Right ventricle myocardium superior (tissue), 1 donor: ENCODE measurements around the gene GMDS. TPM values are rescaled to one million over a fixed set of nuclear protein-coding genes. Genes with fewer than 3 reads are reported as not detected.

Source experiments
- ATAC-seq: fragments of 200-7000 bp; cut with Tn5 transposase; one replicate; pipeline ENCODE4 v1.9.1; 2020; ENCODE audit warnings: mild to moderate bottlenecking; ENCODE audit not compliant: poor library complexity
- DNase-seq: peaks from one replicate; pipeline ENCODE4 v3.0.0-alpha.2; 2020
- intact Hi-C: fragments of 100-400 bp; cut with DNase I; formaldehyde crosslinking; loops from one replicate; pipeline ENCODE4 v1.11.2; 2022
- total RNA-seq: library from RNA; stranded (reverse); fragmentation: NEBNext Ultra II Directional; extraction: Animal tissue kit (Norgen Biotek cat#: 25700); gene quantifications from one replicate; pipeline ENCODE4 v1.2.1, GENCODE V29; 2021
- donor health status: DM: no; HTN: yes; CAD: no; lungs with severe emphysema.

Gene GMDS
- total RNA-seq, 1 donor from 2014 or later: 4.9 TPM

DNA sequence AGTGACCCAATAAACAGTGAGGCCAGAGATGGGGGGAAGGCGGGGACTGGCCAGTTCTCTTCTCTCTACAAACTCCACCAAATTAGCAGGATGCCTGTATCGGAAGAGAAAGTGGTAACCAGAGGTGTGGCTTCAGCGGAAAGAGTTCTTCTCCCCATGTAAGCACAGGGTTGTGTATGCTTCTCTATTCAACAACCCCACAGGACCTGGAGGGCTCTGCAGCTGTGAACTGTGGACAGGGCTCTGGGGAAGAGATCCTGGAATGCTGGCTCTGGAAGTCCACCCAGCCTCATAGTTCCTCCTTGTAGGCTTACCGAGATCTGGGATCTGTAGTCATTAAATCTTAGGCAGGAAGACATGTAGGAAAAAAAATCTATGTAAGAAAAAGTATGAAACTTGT lies 449.5 kb downstream of the GMDS start:
- intact Hi-C loops: no loop called here
- DNase-seq (no peak), ATAC-seq (no peak)

DNA sequence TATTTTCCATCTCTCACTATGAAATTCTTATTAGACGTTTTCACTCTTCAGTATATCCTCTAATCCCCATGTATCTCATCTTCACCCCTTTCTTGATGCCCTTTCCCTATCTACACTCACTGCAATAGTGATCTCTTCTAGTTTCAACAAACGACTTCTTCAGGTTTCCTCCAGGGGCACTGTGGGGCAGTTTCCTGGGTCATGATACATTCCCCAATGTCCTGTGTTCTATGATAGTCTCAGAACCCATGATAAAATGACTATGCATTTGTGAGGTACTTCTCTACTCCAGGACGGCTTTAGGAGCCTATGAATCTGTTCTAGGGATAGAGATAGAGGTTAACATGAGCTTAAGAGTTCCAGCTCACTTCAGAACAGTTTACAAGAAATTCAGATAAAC lies 452.4 kb downstream of the GMDS start:
- intact Hi-C loops: no loop called here
- no peak for ATAC-seq

DNA sequence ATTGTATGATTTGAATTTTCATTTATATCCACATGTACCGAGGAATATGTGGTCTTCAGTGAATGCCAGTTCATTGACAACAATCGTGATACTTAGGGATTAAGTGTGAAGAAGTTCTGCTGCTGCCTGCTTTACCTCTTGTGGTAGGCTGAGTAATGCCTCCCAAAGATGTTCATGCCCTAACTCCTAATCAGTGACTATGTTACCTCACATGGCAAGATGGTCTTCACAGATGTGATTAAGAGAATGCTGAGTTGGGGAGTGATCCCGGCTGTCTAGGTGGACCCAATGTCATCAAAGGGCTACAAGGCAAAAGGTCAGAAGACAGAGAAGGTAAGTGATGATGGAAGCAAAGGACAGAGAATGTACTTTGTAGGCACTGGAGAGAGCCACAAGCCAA lies 454.7 kb downstream of the GMDS start:
- ATAC-seq (no peak), DNase-seq (no peak)
- intact Hi-C loops: no loop called here

More for the DNA sequence above, 452.4 kb downstream of the GMDS start:
- DNase-seq: no peak

DNA sequence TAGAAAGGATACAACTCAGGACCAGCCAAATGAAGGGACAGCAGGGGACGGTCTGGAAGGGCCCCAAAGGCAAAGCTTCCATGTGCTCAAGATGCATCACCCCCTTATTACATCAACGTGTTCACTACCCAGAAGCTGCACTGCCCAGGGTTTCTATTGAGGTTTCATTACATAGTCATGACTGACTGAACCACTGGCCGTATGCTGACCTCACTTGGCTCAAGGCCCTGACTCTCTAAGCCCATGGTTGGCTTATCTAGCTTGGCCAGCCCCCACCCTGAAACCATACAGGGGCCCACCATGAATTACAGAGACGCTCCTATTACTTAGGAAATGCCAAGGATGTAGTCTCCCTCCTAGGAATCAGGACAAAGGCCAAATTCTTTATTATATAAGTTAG lies 456.3 kb downstream of the GMDS start:
- no peak for ATAC-seq
- intact Hi-C loops: no loop called here
- DNase-seq: no peak

GRCh38 chr6:1787894-1788293 lies 457.5 kb downstream of the GMDS start:
- intact Hi-C loops: no loop called here
- DNase-seq: no peak
- no peak for ATAC-seq

- DNase-seq (no peak), ATAC-seq (no peak)
- intact Hi-C loops: no loop called here
Measured at GRCh38 chr6:1786455-1787453, 458.7 kb downstream of the GMDS start.

DNA sequence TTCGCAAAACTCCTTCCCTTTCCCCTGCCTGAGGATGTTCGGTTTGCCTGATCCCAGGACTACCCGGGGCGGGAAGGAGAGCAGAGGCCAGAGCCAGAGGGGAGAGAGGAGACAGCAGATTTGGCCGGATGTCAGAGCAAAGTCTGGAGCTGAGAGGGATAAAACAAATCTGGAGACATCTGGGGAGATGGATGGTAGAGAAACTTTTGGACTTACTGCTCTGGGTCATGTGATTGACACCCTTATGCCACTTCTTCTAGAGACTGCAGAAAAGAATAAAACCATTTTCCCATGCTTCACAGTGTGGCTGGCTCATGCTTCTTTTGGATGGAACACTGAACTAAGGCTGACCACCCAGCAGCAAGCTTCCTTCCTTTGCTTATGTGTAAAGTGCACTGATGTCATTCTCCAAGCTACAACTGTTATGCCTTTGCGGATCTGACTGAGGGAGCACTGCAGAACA lies 461.0 kb downstream of the GMDS start:
- intact Hi-C loops: no loop called here
- DNase-seq (no peak), ATAC-seq (peak; percentile 67)

DNA sequence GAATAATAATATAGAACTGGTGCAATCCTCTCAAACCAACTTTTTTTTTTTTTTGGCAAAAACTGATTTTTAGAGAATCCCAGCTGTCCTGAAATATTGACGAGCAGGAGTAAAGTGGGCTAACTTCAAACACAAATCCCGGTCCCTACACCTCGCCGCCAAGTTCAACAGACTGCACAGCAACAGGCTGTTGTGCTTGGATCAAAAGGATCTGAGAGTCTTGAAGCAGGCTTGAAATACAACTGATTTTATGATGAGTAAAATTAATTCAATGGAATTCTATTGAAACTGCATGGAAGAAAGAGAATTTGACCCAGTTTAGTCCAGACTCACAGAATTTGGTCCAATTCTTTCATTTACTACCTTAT lies 463.6 kb downstream of the GMDS start:
- intact Hi-C loops: no loop called here
- ATAC-seq: no peak
- DNase-seq: no peak

- intact Hi-C loops: no loop called here
- ATAC-seq (no peak), DNase-seq (no peak)
Measured at GRCh38 chr6:1781152-1781816, 464.1 kb downstream of the GMDS start.

- ATAC-seq (no peak), DNase-seq (no peak)
- intact Hi-C loops: no loop called here
Measured at GRCh38 chr6:1780251-1780867, 465.0 kb downstream of the GMDS start.

DNA sequence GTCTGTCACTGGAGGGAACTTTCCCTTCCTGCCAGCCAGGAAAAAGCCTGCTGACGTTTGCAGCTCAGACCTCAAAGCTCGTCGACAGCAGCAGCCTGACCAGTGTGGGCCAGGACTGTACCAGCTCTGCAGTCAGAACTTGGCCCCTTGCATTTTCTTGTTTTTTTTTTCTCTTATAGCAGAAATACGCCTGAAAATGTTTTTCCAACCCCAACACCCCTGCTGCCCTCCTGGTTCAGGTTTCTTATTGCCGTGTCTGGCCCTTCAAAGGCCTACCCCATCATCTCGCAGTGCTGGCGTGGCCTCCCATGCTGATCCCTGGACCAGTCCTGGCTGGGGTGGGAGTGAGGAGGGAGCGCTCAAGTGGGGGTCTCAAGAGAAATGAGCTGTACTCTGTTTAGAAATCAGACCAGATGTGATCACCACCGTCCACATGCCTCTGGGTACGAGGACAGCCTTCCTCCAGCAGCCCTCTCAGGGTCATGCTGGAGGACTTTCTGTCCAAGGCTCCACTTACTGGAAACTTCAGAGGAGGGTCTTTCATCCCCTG lies 466.6 kb downstream of the GMDS start:
- no peak for DNase-seq
- peak; percentile 43 for ATAC-seq
- intact Hi-C loops: no loop called here

DNA sequence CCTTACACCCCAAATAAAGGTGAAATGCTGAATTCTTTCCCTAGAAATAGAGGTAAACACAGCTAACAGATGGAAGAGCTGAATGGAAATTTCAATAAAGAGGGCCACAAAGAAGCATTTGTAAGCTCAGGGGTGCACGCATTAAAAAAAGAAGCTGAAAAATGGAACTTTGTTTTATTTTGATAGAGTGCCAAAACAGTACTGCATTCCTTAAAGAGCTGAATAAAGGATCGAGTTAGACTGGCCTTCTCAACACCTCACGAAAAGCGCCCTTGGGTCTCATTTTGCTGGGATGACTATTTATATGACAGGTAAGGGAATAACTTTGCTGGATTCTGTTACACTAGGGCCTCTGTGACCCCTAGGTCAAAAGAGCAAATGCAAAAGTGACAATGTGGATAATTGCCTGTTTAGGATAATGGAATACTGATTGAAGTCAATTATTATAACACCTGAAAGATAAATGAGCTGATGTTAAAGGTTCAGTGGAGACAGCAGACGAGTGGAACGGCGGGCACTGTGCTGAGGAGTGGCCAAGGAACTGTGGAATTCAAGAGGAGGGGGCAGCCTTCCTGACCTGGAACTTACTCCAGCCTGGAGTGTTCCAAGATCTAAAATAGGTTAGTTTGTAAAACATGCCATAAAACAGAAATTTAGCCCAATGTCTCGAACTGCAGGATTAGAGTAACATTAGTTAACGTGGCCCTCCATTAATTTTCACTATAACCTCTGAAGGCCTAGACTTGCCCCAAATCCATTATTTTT lies 467.3 kb downstream of the GMDS start:
- intact Hi-C loops: no loop called here
- no peak for DNase-seq
- ATAC-seq: no peak

GRCh38 chr6:1775441-1775840 lies 470.0 kb downstream of the GMDS start:
- no peak for ATAC-seq
- intact Hi-C loops: no loop called here

GRCh38 chr6:1774226-1774915 lies 471.0 kb downstream of the GMDS start:
- ATAC-seq: no peak
- no peak for DNase-seq
- intact Hi-C loops: no loop called here

More at GRCh38 chr6:1775441-1775840, 470.0 kb downstream of the GMDS start:
- no peak for DNase-seq

DNA sequence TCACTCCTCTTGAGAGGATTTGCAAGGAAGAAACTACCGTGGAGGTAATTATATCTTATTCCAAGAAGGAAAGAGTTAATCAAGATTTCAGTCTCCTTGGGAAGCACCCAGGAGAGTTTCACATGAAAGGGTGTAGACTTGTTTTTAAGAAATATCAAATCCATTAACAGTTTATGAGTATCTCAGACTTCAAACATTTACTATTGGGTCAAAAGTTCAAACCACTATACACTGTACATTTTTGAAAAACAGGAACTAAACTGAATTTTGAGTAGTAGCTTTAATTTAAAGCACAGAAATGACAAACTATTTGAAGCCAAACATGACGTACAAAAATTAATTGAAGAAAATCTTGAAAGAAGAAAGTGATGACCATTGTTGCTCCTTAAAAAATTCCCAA lies 471.7 kb downstream of the GMDS start:
- no peak for ATAC-seq
- DNase-seq: no peak
- intact Hi-C loops: no loop called here

DNA sequence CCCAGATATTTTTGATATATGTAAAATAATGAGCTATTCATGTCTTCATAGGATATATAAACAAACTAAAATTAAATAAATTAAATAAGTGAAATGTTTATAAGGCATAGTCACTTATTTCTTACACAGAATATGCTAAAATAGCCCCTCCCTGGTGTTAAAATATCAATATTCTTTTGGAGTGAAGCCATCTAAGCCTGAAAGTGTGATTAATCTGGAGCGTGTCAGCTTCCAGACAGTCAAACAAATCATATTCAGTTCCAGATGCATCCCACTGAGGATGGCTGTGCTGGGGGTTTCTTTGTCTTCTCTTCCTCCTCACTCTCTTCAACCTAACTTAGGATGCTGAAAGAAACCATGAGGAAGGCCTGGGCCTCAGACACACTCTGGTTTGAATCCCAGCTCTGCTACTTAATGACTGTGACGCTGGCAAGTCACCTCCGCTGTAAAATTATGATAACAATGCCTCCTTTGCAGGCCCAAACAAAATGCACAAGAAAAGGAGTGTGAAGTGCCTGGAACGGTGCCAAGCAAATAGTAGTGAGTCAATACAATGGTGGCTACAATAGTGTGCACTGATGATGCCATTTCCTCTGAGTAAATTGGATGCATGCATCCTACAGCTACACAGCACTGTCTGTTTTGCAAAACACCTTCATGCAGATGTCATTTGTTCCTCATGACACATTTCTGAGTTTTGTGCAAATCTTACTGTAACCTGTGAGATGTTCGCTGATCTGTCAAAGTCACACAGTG lies 474.3 kb downstream of the GMDS start:
- ATAC-seq (no peak), DNase-seq (no peak)
- intact Hi-C loops: no loop called here

- DNase-seq (no peak), ATAC-seq (no peak)
- intact Hi-C loops: no loop called here
Measured at GRCh38 chr6:1770435-1770843, 475.0 kb downstream of the GMDS start.
